Activated CD4-positive, alpha-beta T cell treated with anti-CD3 and anti-CD28 coated beads for 24 hours (primary cell): Measurements from ENCODE around the gene WTIP.
"Not testable (repeated sequence)": the region's sequence is repeated elsewhere in the genome, so short reads cannot be mapped to it uniquely, and the experiment has no call there.

Experiments
- DNase-seq, 2 donors: peaks; one replicate each; pipeline ENCODE4 v3.0.0-alpha.2; 2020; ENCODE audit warnings: low read depth in 2 of 2

WTIP gene

DNA sequence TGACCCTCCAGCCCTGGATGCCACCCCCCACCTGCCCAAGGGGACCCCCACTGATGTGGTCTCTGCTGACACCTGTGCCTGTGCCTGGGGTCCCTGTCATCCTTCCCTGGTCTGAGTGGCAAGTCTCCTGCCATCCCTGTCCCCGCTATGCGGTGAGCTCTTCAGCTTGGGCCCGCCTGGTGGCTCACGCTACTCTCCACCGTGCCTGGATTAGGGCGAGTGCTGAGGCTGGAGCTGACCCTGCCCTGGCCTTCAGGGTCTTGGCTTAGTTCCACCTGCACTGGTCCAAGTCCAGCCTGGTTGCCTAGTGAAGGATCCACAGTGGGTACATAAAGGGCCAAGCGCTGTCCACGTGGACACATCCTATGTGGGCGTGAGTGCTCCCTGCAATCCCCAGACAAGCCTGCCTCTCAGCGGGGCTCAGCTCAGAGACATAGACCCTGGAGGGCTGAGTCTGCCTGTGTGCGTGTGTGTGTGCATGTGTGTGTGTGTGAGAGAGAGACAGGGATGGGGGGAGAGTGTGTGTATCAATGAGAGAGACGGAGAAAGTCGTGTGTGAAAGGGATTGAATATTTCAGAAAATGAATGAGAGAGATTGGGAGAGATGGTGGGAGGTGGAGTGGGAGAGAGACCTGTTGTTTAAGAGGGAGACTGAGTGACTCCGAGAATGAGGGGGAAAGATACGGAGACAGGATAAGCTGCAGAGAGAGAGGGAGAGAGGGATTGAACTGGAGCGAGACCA is 22.1 kb downstream of the WTIP start:
- DNase-seq: no peak

DNA sequence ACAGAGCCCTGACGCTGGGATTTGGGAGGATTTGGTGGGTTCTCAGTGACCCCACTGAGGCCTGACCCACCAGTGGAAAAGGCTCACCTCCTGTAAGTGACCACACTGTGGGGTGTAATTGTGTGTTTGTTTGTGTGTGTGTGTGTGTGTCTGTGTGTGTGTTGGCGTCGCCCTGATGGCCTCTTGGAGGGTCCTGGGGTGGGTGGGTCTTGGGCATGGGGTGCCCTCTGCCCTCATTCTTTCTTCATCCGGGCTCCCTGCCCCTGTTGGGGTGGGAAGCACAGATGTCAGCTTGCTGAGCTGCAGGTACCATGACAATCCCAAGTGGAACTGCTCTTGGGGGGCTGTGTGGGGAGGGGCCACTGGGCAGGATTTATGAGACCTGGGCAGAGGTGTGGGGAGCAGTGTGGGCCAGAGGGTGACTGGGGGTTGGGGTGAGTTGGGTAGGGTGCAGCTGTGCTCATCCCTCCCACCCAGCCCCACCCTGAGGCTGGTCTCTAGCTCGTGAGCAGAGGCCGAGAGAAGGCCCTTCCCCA is 22.8 kb downstream of the WTIP start:
- DNase-seq: no peak

DNA sequence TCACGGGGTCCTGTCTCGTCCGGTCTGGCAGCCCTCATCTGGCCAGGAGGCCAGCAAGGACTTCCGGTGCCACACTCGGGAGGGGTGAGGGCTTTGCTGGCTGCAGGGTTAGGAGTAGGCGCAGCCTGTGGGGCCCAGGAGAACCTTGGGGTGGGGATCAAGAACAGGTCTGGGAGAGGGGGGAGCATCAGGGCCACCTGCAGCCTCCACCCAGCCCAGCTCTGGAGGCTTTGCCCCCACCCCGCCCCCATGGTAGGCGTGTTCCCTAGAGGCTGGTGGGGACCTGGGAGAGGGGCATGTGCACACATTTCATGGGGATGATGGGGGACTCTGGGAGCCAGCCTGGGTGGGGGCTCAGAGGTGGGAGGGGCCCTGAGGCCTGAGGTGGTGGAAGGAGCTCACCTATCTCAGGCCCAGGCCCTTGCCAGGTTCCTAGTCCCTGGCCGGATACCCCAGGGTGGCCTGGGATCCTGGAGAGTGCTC is 23.3 kb downstream of the WTIP start:
- DNase-seq: no peak

DNA sequence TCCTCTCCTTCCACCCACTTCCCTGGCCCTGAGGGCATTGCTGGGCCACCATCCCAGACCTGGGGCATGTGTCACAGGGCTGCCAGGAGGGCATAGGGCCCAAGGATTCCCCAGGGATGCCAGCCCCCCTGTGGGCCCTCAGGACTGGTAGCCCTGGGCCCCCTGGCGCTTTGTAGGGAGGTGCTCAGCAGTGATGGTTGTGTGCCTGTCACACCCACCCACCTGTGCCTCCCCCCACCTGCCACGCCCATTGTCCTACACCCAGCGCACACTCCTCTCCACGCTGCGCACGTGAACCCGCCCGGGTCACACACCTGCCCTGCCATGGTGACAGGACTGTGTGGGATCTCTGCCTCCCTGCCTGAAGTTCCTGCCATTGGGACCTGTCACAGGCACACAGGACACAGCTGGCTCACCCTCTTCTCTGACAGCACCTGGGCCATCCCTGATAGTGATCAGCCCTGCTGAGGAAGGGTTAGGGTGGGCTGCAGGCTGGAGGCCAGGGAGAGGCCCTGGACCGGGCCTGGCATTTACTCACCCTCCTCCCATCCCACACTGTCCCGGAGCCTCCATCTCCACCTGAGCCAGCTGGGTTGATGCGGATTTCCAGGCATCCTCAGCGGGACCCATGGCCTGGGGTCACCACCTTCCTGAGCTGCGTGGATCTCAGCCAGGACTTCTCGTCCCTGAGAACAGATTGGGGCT is 23.9 kb downstream of the WTIP start:
- DNase-seq: no peak

DNA sequence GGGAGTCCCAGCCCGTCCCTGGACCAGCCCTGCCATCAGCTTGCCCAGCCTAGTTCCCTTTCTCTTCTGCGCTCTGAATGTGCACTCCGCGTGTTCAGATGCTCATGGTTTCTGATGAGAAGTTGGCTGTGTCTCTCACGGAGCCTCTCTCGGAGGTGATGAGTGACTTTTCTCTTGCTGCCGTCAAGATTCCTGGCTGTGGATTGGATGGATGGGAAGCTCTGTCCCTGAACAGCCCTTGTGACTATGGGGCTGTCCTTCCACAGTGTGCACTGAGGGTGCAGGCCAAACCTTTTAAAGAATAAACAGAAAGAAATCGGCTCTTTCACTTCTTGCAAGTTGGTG is 24.4 kb downstream of the WTIP start:
- no peak for DNase-seq

DNA sequence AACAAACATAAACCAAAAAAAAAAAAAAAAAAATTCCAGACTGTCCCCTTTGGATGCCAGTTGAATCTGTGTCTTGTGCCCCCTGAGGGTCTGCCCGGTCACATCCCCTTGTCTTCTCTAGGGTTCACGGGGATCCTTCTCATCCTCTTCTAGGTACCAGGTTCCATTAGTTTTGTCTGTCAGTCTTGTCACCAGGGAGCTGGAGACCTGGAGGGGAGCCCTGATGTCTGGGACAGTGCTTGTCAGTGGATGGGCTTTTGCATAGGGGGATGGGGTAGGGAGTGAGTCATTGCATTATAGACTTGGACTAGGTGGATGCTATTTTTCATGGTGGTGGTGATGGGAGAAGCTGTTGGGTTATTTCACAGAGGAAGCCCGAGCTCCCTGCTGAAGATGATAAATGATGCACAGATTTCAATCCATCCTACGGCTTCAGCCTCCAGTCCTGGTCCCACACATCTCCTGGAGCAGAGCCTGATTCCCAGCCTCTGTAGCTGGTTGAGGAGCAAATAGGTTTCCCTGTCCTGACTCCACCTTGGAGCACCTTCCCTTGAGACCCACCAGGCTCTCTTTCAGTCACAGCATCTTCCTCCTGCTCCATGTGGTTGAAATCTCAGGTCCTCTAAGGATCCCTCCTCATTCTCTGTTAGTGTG is 26.0 kb downstream of the WTIP start:
- DNase-seq: no peak

DNA sequence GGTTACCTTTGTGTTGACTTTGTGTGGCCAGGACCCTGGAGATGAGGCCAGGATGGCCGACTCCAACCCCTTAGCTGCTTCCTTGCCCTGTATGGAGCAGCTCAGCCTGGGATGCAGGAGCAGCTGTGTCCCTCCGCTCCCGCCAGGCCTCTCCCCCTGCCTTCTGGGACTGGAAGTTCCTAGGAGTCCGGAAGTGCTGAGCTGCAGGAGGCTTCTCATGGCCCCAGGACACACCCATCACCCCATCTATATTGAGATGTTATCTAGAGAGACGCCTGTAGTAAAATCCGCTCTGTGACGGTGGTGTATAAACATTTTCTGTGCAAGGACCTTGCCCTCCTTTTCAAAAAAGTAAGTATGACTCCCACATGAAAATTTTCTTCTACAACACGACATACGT is 27.0 kb downstream of the WTIP start:
- DNase-seq: no peak

DNA sequence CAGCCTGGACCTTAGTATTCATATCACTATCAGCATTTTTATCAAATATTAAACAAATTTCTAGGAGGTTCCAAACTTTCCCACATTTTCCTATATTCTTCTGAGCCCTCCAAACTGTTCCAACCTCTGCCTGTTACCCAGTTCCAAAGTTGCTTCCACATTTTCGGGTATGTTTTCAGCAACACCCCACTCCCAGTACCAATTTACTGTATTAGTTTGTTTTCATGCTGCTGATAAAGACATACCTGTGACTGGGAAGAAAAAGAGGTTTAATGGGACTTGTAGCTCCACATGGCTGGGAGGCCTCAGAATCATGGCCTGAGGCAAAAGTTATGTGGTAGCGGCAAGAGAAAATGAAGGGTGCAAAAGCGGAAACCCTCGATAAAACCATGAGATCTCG is 29.3 kb downstream of the WTIP start:
- DNase-seq: not testable (repeated sequence)

DNA sequence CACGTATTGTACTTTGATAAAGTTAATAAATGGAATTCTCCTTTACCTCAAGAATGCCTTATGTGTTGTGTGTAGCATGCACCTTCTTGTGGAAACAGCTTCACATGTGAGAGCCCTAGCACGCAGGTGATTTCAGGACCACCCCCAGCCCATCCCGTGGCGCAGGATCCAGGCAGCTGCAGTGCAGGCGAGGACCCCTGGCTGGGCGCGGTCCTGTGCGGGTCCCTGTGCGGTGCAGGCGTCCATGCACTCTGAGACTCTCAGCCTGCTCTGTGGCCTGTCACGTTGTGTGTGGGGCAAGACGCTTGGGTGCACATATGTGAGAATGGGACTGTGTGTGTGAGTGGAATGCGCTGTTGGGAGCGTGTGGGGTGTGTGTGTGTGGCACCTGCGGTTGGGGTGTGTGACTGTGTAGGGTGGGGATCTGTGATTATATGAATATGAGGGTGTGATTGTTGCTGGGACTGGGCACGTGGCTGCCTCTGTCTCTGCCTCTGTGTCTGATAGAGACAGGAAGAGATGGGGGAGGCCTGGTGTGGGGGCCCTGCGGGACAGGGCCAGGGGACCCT is 30.8 kb downstream of the WTIP start:
- DNase-seq: no peak

DNA sequence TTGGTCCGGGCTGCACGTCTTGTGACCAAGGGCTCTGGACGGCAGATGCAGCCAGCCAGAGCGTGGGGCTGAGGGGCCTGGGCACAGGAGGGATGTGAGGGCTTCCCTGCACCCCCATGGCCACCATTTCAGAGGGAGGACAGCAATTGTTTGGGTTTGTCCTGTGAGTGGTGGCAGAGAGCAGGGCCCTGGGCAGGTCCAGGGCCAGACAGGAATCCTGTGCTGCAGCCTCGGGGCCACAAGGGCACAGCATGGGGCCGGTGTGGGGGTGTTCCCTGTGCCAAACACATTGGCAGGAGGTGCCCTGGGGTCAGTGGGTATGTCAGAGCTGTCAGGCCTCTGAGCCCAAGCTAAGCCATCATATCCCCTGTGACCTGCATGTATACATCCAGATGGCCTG is 32.2 kb downstream of the WTIP start:
- no peak for DNase-seq

DNA sequence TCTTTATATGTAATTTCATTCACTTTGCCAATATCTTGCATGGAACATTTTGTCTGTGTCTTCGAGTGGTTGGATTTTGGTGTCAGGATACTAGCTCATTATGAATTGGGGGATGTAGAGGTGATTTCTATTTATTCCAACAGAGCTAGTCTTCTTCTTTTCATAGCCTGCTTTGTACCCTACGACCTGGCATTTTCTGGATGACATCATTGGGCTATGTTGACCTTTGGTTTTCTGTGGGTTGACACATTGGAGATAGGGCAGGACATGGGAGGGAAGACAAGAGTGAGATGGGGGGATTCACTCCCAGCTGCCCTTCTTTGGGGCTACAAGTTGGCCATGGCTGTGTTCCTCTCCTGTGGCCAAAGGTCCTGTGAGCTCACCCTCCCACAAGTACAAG is 38.0 kb downstream of the WTIP start:
- no peak for DNase-seq

DNA sequence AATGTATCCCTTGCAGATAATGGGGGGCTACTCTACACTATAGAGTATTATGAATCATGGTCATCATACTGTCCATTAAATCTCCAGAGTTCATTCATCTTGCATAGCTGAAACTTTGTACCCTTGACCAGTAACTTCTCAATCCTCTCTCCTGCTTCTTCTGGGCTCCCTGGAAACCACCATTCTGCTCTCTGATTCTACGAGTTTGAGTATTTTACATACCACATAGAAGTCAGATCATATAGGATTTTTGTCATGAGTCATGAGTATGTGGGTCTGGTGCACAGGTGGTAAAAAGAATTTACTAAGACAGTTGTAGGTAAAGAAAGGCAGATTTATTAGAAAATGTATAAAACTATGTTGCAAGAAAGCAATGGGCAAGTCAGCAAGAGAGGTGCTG is 41.9 kb downstream of the WTIP start:
- no peak for DNase-seq

DNA sequence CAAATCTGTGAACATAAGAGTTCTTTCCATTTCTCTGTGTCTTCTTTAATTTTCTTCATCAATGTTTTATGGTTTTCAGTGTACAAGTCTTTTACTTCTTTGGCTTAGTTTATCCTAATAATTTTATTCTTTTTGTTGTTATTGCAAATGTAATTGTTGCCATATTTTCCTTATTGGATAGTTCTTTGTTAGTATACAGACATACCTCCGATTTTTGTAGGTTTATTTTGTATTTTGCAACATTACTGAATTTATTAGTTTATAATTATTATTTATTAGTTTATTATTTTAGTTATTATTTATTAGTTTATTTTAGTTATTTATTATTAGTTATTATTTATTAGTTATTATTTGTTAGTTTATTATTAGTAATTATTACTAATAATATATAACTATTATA is 43.4 kb downstream of the WTIP start:
- no peak for DNase-seq

DNA sequence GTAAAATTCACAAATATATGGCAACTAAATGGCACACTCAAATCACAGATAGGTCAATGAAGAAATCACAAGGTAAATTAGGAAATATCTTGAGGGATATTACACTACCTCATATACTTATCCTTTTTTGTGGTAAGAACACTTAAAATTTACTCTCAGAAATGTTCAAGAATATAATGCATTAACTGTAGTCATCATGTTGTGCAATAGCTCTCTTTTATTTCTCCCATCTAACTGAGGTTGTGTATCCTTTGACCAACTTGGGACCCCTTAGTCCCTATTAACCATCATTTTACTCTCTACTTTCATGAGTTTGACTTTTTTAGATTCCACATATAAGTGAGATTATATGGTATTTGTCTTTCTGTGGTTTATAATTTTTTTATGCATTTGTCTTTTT is 52.6 kb downstream of the WTIP start:
- no peak for DNase-seq

DNA sequence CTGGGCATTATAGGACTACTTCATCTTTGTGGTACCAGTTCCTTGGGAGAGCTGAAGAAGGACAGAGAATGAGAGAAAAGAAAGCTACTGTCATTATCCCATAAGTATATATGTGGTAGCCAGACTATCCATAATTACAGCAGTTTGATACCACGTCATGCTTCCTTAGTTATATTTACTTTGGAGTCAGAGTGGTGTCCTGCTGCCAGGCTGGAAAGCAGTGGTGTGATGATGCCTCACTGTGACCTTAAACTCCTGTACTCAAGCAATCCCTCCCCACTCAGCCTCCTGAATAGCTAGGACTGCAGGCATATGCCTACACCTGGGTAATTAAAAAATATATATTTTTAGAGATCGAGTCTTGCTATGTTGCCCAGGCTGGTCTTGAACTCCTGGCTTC is 57.8 kb downstream of the WTIP start:
- DNase-seq: no peak

DNA sequence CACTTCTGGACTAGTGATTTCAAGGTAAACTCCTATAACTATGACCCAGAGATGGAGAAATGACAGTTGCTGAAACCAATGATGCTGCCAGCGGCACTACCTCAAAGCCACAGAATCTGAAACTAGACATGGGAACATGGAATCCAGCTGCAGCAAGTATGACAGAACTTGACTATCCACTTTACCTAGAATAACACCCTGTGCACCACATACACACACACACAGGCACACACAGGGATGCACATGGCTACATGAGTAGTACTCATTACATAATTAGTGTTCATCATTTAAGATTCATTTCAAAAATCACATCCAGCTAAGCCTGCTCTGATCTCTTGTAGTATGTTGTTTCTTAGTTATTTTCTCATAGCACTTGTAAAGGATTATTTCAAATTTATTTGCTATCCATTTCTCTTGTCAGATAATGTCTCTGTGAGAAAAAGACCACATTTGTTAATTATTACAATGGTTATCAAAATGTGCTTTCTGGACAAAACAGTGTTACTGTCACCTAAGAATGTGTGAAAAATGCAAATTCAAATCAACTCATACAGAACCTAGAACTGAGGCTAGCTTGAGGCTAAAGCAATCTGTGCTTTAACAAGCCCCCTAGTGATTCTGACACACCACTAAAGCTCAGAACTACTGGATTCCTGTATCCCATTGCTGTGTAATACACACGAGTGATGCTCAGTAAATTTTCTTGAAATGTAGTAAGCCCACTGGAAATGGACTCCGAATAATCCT is 59.4 kb downstream of the WTIP start:
- DNase-seq: no peak

DNA sequence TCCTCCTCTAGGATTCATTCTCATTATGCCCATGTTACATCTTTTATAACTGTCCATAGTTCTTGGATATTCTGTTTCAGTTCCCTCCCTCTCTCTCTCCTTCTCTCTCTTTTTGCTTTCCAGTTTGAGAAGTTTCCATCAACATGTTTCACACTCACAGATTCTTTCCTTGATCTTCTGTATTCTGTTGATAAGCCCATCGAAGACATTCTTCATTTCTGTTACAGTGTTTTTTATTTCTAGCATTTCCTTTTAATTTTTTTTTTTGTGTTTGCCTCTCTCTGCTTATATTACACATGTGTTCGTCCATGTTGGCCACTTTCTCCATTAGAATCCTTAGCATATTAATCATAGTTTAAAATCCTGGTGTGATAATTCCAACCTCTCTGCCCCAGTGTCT is 68.3 kb downstream of the WTIP start:
- no peak for DNase-seq

DNA sequence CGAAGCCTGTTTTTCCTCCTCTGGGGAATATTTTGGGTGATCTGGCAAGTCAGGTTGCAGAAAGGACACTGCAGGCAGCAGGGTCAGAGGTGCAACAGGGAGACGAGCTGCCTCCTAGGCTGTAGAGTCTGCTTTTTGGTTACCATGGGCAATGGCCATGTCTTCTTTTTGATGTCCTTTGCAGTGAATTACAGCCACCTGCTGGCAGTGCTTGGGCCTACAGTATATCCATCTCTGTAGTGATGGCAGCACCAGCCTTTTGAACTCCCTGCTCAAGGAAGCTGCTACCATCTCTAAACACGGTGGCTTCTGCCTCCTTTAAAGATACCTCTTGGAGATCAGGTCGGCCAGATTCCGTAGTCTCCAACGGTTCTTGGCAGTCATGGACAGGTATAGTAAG is 73.9 kb downstream of the WTIP start:
- DNase-seq: no peak

DNA sequence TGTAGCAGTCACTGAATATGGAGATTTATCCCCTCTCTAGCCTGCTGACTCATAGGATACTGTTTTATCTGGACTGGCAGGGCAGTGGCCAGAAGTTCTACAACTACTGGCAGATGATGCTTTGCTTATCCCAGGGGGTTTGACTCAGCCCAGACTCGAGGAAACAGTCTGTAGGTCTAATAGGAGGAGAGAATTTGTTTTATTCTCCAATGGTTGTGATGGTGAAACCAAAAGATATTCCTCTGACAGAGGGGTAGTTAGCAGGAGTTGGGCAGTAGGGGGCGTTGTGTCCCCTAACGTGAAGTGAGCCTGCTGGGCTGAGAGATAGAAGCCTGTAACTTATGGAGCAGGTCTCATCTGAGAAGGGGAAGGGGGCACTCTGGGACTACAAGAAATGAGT is 74.9 kb downstream of the WTIP start:
- DNase-seq: peak in 1 of 2 donors; percentile 16

DNA sequence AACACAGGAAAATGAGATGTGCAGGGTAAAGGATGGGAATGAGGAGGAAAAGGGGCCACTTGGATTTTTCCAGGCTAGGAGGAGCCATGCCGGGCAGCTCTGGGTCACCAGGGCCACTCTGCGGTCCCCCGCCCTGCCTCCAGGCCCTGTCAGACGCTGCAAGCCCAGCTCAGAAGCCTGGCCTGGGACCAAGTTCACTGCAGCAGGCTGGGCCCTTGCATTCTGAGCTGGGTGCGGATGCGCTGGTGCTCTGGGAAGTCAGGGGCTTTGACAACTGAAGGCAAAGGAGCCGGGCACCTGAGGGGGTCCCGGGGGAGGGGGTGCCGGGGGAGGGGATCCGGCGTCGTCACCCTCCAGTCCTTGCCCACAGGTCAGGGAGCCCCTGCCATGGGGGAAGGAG is 77.5 kb downstream of the WTIP start:
- DNase-seq: no peak

DNA sequence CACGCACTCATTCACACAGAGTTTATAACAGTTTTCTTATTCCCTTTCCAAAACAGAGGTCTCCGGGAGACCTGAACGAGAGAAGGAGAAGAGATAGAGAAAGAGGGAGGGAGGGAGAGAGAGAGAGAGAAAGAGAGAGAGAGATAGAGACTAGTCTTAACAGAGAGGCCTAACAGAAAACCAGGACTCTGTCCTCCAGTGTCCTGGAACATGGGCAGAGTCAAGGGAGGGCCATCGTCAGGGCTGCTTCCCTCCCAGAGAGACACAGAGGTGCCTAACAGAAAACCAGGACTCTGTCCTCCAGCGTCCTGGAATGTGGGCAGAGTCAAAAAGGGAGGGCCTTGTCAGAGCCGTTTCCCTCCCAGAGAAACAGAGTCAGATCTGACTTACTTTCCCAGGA is 78.7 kb downstream of the WTIP start:
- DNase-seq: no peak
